Measurements from ENCODE around the gene C1orf35. TPM values are rescaled to one million over a fixed set of nuclear protein-coding genes. Genes with fewer than 3 reads are reported as not detected.

The C1orf35 gene
- total and polyA plus RNA-seq, 2 of the 8 experiments (the other 6 are each of a cell fraction or from before 2014, with no cell fraction given) = 18.6 to 19.9 TPM

- Histone ChIP-seq H3K23me2 (ENCODE audit: low read depth, low read length) (no peaks in the 10 kb centered on the region), H2BK12ac (ENCODE audit: low read depth, low read length) (no peak overlapping the region), H2AFZ (ENCODE audit: low read length) (no peak overlapping the region), H4K20me1 (replicated peaks in 1 of 2; ENCODE audit: control insufficient read depth in 1 of 2, insufficient read depth in 2 of 2, low read length in 2 of 2) (no peaks in the 10 kb centered on the region), H3K4ac (replicated peaks; ENCODE audit: insufficient read length, low read depth, low read length) (no peak overlapping the region), H3K79me2 (ENCODE audit: control insufficient read depth in 1 of 2, insufficient read depth in 2 of 2, low read length in 2 of 2) (no peaks in the 10 kb centered on the region), H2BK120ac (replicated peaks; ENCODE audit: low read depth, low read length) (no peak overlapping the region), H3K14ac (ENCODE audit: insufficient read length) (no peak overlapping the region), H3K4me1 (replicated peaks in 1 of 4; ENCODE audit: control insufficient read depth in 3 of 4, insufficient read depth in 4 of 4, low read length in 3 of 4) (no peaks in the 10 kb centered on the region), H3K4me3 (ENCODE audit: extremely low read depth in 1 of 4, insufficient read depth in 2 of 4, low read depth in 3 of 4, low read length in 4 of 4) (no peak overlapping the region), H3K18ac (ENCODE audit: extremely low read depth, low read length) (no peak overlapping the region), H4K8ac (ENCODE audit: extremely low read depth, insufficient read depth, low read length) (no peak overlapping the region), H2BK15ac (ENCODE audit: low read length) (no peak overlapping the region), H3K4me2 (ENCODE audit: insufficient read depth in 1 of 2, low read depth in 2 of 2, low read length in 2 of 2) (no peak overlapping the region), H3K36me3 (ENCODE audit: control insufficient read depth in 2 of 4, insufficient read depth in 4 of 4, low read length in 3 of 4) (no peaks in the 10 kb centered on the region), H2BK5ac (ENCODE audit: low read depth, low read length) (no peak overlapping the region), H4K91ac (replicated peaks; ENCODE audit: insufficient read length, low read length) (no peak overlapping the region), H3K27ac (ENCODE audit: low read depth, low read length) (no peak overlapping the region), H2BK20ac (ENCODE audit: low read length) (no peak overlapping the region), H3K9ac (replicated peaks in 1 of 4; ENCODE audit: extremely low read depth in 1 of 4, low read depth in 3 of 4, low read length in 3 of 4) (no peak overlapping the region), H3K56ac (replicated peaks; ENCODE audit: insufficient read length, low read depth, low read length) (no peak overlapping the region), H3K9me3 (ENCODE audit: insufficient read depth in 2 of 2, low read depth in 1 of 2, low read length in 1 of 2) (peaks cover 0 to 3% of the 10 kb centered on the region in 2 experiments; a peak in 2 of 4 replicates), H3K79me1 (ENCODE audit: low read depth, low read length) (no peaks in the 10 kb centered on the region; the same call in 1 of the 2 replicates), H2AK5ac (ENCODE audit: low read depth, low read length) (no peak overlapping the region), H4K5ac (ENCODE audit: insufficient read length, low read depth, low read length) (no peak overlapping the region), H3K27me3 (replicated peaks in 1 of 4; ENCODE audit: control insufficient read depth in 3 of 4, extremely low read depth in 1 of 4, insufficient read depth in 3 of 4, low read length in 3 of 4) (peaks cover 0 to 4% (median 2%) of the 10 kb centered on the region in 4 experiments; a peak in 5 of 7 replicates), H3K23ac (ENCODE audit: insufficient read length) (no peak overlapping the region)
- FAIRE-seq = no peak
- no peak for TF ChIP-seq POLR2A (IDR thresholded peaks at IDR 0.05; ENCODE audit: control extremely low read depth in 1 of 2, low read depth in 2 of 2, low read length in 2 of 2)
- TF ChIP-seq YY1 (IDR thresholded peaks at IDR 0.05; ENCODE audit: low read depth, low read length) = no peak
- TF ChIP-seq CBX8 (IDR thresholded peaks at IDR 0.05; ENCODE audit: borderline replicate concordance, low read depth, low read length) = no peak
- TF ChIP-seq TAF1 (IDR thresholded peaks at IDR 0.05; ENCODE audit: low read depth, low read length) = no peak
- POLR2A ChIA-PET (ENCODE audit: partially characterized antibody) = interaction anchor here (1.8 kb wide), 1 partner anchor 18 kb away, joined by 4 read pairs; no protein-coding TSS in a partner anchor
- 81% methylated on average over 5 of the region's 5 CpGs; no CpG with 5 or more reads in 1 of the 2 experiments for WGBS, 2 experiments (ENCODE audit: extremely low coverage in 1 of 2, insufficient coverage in 1 of 2, insufficient read length in 1 of 2, insufficient replicate concordance in 2 of 2, low coverage in 1 of 2, low lambda C conversion rate in 2 of 2, missing lambda C conversion rate in 1 of 2)
- CTCF ChIA-PET (ENCODE audit: partially characterized antibody) = no interaction called here
- no peak for DNase-seq (ENCODE audit: low read depth in 1 of 2, low spot score in 2 of 2)
Measured at GRCh38 chr1:228125185-228125584, 22.1 kb upstream of the C1orf35 start.
